ENCODE results near the gene SLC39A7.

Gene SLC39A7

GRCh38 chr6:33170176-33171015 is 30.3 kb upstream of the SLC39A7 start:
- DNase-seq: no peak

GRCh38 chr6:33171016-33171879 is 29.4 kb upstream of the SLC39A7 start:
- no peak for DNase-seq

- DNase-seq: no peak
Observed at GRCh38 chr6:33171880-33172687, 28.6 kb upstream of the SLC39A7 start.

- DNase-seq: peak; percentile 63
Observed at GRCh38 chr6:33172688-33173534, 27.8 kb upstream of the SLC39A7 start.

- DNase-seq: no peak
Observed at GRCh38 chr6:33173535-33174180, 27.0 kb upstream of the SLC39A7 start.

- no peak for DNase-seq
Observed at GRCh38 chr6:33174784-33175183, 25.9 kb upstream of the SLC39A7 start.

- DNase-seq: no peak
Observed at GRCh38 chr6:33175436-33176069, 25.1 kb upstream of the SLC39A7 start.

GRCh38 chr6:33176906-33177305 is 23.8 kb upstream of the SLC39A7 start:
- no peak for DNase-seq

GRCh38 chr6:33177552-33178446 is 22.9 kb upstream of the SLC39A7 start:
- DNase-seq: no peak

- DNase-seq: no peak
Observed at GRCh38 chr6:33178755-33179475, 21.8 kb upstream of the SLC39A7 start.

- no peak for DNase-seq
Observed at GRCh38 chr6:33181141-33181540, 19.5 kb upstream of the SLC39A7 start.

GRCh38 chr6:33183071-33183683 is 17.5 kb upstream of the SLC39A7 start:
- DNase-seq: no peak

GRCh38 chr6:33185190-33185589 is 15.5 kb upstream of the SLC39A7 start:
- DNase-seq: no peak

GRCh38 chr6:33185654-33186187 is 14.9 kb upstream of the SLC39A7 start:
- DNase-seq: no peak

GRCh38 chr6:33187809-33188208 is 12.9 kb upstream of the SLC39A7 start:
- DNase-seq: no peak

- no peak for DNase-seq
Observed at GRCh38 chr6:33189164-33189563, 11.5 kb upstream of the SLC39A7 start.

GRCh38 chr6:33189625-33190448 is 10.8 kb upstream of the SLC39A7 start:
- no peak for DNase-seq

Measured in EL (cell line).